Keratinocyte (primary cell): ENCODE results near the gene B3GNT5. TPM values are rescaled to one million over a fixed set of nuclear protein-coding genes. Genes with fewer than 3 reads are reported as not detected.

Experiments
- DNase-seq: peaks from one replicate; pipeline ENCODE4 v3.0.0-alpha.2; 2011; ENCODE audit warnings: low read depth, missing footprints, low spot score
- FAIRE-seq: peaks from 2 replicates; lab custom pipeline; 2011; peaks lifted over from hg19 to GRCh38; lab: Jason Lieb, UNC
- H2AFZ ChIP-seq: 2 replicates; pipeline ENCODE4 v1.6.0; 2012; ENCODE audit warnings: low read length, control low read depth, inconsistent platforms; ENCODE audit not compliant: control insufficient read depth
- H3K27ac ChIP-seq: 2 replicates; pipeline ENCODE4 v1.5.1; 2011; ENCODE audit warnings: low read length; ENCODE audit not compliant: control insufficient read depth, insufficient read depth
- H3K27me3 ChIP-seq: 3 replicates; pipeline ENCODE4 v1.6.0; 2011; ENCODE audit warnings: low read length; ENCODE audit not compliant: control insufficient read depth, insufficient read depth; ENCODE audit errors: extremely low read depth
- H3K36me3 ChIP-seq, 2 experiments: 2 replicates in 1 of 2; 3 replicates in 1 of 2; pipeline ENCODE4 v1.5.1; 2011; ENCODE audit warnings: low read length in 2 of 2, mild to moderate bottlenecking in 1 of 2; ENCODE audit not compliant: control insufficient read depth in 2 of 2, insufficient read depth in 2 of 2; ENCODE audit errors: extremely low read depth in 1 of 2
- H3K4me1 ChIP-seq: 3 replicates; pipeline ENCODE4 v1.5.1; 2011; ENCODE audit warnings: low read length; ENCODE audit not compliant: control insufficient read depth, insufficient read depth; ENCODE audit errors: extremely low read depth
- H3K4me2 ChIP-seq: 3 replicates; pipeline ENCODE4 v1.6.0; 2011; ENCODE audit warnings: low read depth, low read length; ENCODE audit not compliant: control insufficient read depth, insufficient read depth; ENCODE audit errors: extremely low read depth
- H3K4me3 ChIP-seq, 3 experiments: fragments of 200-600 bp in 1 of 3; sonication (generic) in 1 of 3; 2 replicates in 2 of 3; 3 replicates in 1 of 3; pipeline ENCODE4 v1.5.1; 2011 to 2016; ENCODE audit warnings: low read length in 3 of 3, mild to moderate bottlenecking in 3 of 3, control low read depth in 2 of 3, inconsistent platforms in 1 of 3, low read depth in 1 of 3, mixed read lengths in 1 of 3, mixed run types in 1 of 3, moderate library complexity in 1 of 3; ENCODE audit not compliant: control insufficient read depth in 2 of 3, insufficient read depth in 2 of 3; ENCODE audit errors: extremely low read depth in 1 of 3
- H3K79me2 ChIP-seq: 2 replicates; pipeline ENCODE4 v1.6.0; 2012; ENCODE audit warnings: low read length; ENCODE audit not compliant: control insufficient read depth, insufficient read depth
- H3K9ac ChIP-seq: 3 replicates; pipeline ENCODE4 v1.6.0; 2011; ENCODE audit warnings: low read length; ENCODE audit not compliant: control insufficient read depth, insufficient read depth; ENCODE audit errors: extremely low read depth
- H3K9me1 ChIP-seq: 3 replicates; pipeline ENCODE4 v1.6.0; 2011; ENCODE audit warnings: low read length; ENCODE audit not compliant: control insufficient read depth, insufficient read depth; ENCODE audit errors: extremely low read depth
- H3K9me3 ChIP-seq: 2 replicates; pipeline ENCODE4 v1.5.1; 2012; ENCODE audit warnings: low read depth, low read length; ENCODE audit not compliant: control insufficient read depth
- H4K20me1 ChIP-seq: 3 replicates; pipeline ENCODE4 v1.6.0; 2011; ENCODE audit warnings: low read length; ENCODE audit not compliant: control insufficient read depth, insufficient read depth; ENCODE audit errors: extremely low read depth
- CTCF ChIP-seq, 3 experiments: IDR thresholded peaks in 1 of 3; conservative IDR thresholded peaks in 1 of 3; optimal IDR thresholded peaks in 1 of 3; 2 replicates in 2 of 3; 3 replicates in 1 of 3; pipeline versions ENCODE3 to v1.5.1; 2011; ENCODE audit warnings: low read length in 3 of 3, mild to moderate bottlenecking in 3 of 3, moderate library complexity in 2 of 3, control low read depth in 1 of 3, inconsistent platforms in 1 of 3; ENCODE audit not compliant: insufficient read depth in 2 of 3; ENCODE audit errors: extremely low read depth in 1 of 3
- EZH2 ChIP-seq: IDR thresholded peaks from one replicate; pipeline ENCODE4 v1.6.1; 2012; ENCODE audit warnings: inconsistent platforms, mild to moderate bottlenecking, low read length, moderate library complexity
- dilution Hi-C: fragments of 300-500 bp; cut with MboI; formaldehyde crosslinking; loops from one replicate; pipeline ENCODE4 v1.7.0; 2020; ENCODE audit warnings: low sequenced_read_pairs; ENCODE audit not compliant: extremely low pct_ligation_motif_present
- polyA plus RNA-seq, 5 experiments: library from polyadenylated mRNA; depleted of rRNA in 3 of 5; stranded (reverse) in 3 of 5; stranded (forward) in 1 of 5; unstranded in 1 of 5; fragments of >200 nt; gene quantifications; 1 replicate in 1 of 5; 2 replicates in 3 of 5; 3 replicates in 1 of 5; pipeline versions ENCODE4 v1.2.1 to v1.2.3, GENCODE V29; 2011 to 2012; ENCODE audit warnings: missing spikeins in 2 of 5, low read depth in 1 of 5, low replicate concordance in 1 of 5

Gene B3GNT5
- polyA plus RNA-seq, 1 donor (not counting 4 experiments of a cell fraction or from before 2014, with no cell fraction given) = 66.6 TPM

DNA sequence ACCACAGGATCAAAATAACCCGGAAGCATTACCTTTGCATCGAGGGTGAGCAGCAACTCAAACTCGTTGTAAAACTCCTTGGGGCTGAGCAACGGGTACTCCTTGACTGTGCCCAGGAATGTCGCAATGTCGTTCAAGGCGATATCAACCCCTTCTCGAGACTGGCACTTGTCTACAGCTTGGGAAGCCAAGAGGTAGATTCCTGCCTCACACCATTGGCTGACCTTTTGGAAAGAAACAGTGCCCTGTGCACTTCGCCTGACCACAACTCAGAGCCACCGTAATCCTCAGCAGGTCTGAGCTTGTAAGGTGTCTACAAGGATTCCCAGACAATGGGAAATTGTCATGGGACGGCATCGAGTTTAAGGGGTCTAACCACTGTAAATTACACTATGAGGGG, 43.9 kb downstream of the B3GNT5 start:
- H3K4me3 ChIP-seq = no peak overlapping the region
- no peaks in the 10 kb centered on the region for H3K27me3 ChIP-seq
- no peaks in the 10 kb centered on the region for H3K79me2 ChIP-seq
- H4K20me1 ChIP-seq = no peaks in the 10 kb centered on the region
- no peak for FAIRE-seq
- H3K4me2 ChIP-seq = no peak overlapping the region
- H3K9me3 ChIP-seq = no peaks in the 10 kb centered on the region
- H3K9ac ChIP-seq = no peak overlapping the region
- no peaks in the 10 kb centered on the region for H3K9me1 ChIP-seq
- H3K36me3 ChIP-seq = no peaks in the 10 kb centered on the region
- no peak overlapping the region for H2AFZ ChIP-seq
- DNase-seq = no peak
- peaks cover 24% of the 10 kb centered on the region for H3K4me1 ChIP-seq
- TF ChIP-seq EZH2 = no peak
- TF ChIP-seq CTCF (optimal IDR thresholded peaks at IDR 0.05 in 1 of 3, IDR thresholded peaks at IDR 0.05 in 1 of 3, conservative IDR thresholded peaks at IDR 0.05 in 1 of 3; ENCODE audit: extremely low read depth in 1 of 3, insufficient read depth in 2 of 3, low read length in 3 of 3) = no peak
- H3K27ac ChIP-seq = no peak overlapping the region
- dilution Hi-C loops = no loop called here

DNA sequence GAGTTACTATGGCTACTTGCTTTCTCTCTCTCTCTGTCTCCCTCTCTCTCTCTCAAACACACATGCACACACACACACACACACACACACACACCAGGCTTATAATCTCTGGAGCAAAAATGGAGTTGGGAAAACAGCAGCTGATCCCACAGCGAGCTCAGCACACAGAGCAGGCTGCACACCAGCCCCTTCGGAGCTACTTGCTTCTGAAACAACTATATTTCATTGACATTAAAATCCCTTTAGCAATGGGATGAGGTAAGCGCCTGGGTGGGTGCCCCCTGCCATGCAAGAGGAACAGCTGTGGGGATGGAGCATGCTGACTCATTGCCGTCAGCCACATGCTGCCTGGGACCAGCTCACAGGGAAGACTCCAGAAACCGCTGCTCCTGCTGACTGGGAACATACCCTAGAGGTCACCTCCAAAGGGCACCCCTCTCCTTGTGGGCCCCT, 45.7 kb downstream of the B3GNT5 start:
- dilution Hi-C loops = no loop called here
- H3K4me2 ChIP-seq = no peak overlapping the region
- no peaks in the 10 kb centered on the region for H3K27me3 ChIP-seq
- H2AFZ ChIP-seq = no peak overlapping the region
- no peaks in the 10 kb centered on the region for H3K9me3 ChIP-seq
- no peak overlapping the region for H3K9ac ChIP-seq
- no peak for TF ChIP-seq CTCF (optimal IDR thresholded peaks at IDR 0.05 in 1 of 3, IDR thresholded peaks at IDR 0.05 in 1 of 3, conservative IDR thresholded peaks at IDR 0.05 in 1 of 3; ENCODE audit: extremely low read depth in 1 of 3, insufficient read depth in 2 of 3, low read length in 3 of 3)
- TF ChIP-seq EZH2 = no peak
- peaks cover 29% of the 10 kb centered on the region for H3K4me1 ChIP-seq
- FAIRE-seq = no peak
- no peaks in the 10 kb centered on the region for H3K79me2 ChIP-seq
- no peaks in the 10 kb centered on the region for H3K9me1 ChIP-seq
- H3K27ac ChIP-seq = no peak overlapping the region
- H3K36me3 ChIP-seq = no peaks in the 10 kb centered on the region
- DNase-seq = no peak
- H4K20me1 ChIP-seq = no peaks in the 10 kb centered on the region
- H3K4me3 ChIP-seq = no peak overlapping the region
